LNCAP (cell line): ENCODE data around the gene C3.

Experiments used
- TF ChIP-seq, protein P1 (sequence below): fragments of 450-650 bp; IDR thresholded peaks from 2 replicates; pipeline ENCODE4 v1.5.1; 2017; ENCODE audit warnings: mild to moderate bottlenecking

Gene C3

GRCh38 chr19:6736917-6737283, 16.4 kb upstream of the C3 start:
- TF ChIP-seq, protein P1, sequence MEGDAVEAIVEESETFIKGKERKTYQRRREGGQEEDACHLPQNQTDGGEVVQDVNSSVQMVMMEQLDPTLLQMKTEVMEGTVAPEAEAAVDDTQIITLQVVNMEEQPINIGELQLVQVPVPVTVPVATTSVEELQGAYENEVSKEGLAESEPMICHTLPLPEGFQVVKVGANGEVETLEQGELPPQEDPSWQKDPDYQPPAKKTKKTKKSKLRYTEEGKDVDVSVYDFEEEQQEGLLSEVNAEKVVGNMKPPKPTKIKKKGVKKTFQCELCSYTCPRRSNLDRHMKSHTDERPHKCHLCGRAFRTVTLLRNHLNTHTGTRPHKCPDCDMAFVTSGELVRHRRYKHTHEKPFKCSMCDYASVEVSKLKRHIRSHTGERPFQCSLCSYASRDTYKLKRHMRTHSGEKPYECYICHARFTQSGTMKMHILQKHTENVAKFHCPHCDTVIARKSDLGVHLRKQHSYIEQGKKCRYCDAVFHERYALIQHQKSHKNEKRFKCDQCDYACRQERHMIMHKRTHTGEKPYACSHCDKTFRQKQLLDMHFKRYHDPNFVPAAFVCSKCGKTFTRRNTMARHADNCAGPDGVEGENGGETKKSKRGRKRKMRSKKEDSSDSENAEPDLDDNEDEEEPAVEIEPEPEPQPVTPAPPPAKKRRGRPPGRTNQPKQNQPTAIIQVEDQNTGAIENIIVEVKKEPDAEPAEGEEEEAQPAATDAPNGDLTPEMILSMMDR, result no peak

- TF ChIP-seq, protein P1, result peak; percentile 46; the same call in 1 of the 2 replicates
These were observed 15.9 kb upstream of the C3 start for GRCh38 chr19:6736169-6736916.

DNA sequence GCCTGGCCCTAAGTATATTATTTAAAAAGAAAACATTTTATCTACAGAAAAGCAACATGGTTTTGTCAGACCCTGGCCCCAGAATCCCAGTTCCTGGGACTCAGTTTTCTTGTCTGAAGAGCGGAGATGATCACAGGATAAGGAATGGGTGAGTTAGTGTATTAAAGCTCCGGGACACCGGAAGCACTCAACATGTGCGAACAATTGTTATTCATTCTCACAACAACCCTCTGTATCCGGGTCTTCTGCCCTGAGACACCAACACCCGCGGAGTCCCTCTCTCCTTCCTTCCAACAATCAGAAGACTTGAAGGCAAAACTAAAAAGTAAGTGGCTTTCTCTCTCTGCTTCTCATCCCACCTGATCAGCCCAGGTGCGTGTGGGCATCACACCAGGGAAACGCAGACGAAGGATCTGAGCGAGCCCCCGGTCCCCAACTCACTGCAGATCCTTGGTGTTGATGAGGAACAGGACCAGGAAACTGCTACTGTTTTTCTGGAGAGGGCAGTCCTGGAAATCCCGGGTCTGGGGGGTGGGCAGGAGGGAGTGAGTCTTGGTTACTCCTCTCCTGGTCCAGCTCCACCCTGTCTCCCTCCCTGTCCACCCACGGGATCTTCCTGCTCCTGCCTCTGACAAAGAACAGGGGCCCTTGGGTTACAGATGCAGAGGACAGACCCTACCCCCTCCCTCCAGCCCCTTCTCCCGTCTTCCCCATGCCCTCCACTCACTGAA, 14.9 kb upstream of the C3 start:
- TF ChIP-seq, protein P1, result no peak

DNA sequence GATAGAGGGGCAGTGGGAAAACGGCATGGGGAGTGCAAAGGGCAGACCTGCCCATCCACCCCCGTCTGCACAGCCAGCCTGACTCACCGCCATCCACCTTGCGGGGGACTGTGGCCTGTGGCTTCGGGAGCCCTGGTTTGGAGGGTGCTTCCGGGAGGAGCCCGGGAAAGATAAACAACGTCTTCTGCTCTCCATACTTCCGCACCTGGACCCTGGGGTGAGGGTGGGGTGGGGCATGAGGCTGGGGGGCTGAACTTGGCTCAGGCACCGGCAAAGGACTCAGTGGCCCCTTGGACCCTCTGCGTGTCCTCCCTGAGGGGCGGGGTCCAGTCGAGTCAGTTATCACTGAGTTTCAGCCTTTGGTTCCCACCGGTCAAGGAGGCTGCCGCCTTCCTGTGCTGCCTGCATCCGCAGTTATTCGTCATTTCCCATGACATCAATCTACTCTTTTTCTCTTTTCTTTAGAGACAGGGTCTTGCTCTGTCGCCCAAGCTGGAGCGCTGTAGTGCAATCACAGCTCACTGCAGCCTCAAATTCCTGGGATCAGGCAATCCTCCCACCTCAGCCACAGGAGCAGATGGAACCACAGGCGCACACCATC, 13.7 kb upstream of the C3 start:
- TF ChIP-seq, protein P1, result no peak

DNA sequence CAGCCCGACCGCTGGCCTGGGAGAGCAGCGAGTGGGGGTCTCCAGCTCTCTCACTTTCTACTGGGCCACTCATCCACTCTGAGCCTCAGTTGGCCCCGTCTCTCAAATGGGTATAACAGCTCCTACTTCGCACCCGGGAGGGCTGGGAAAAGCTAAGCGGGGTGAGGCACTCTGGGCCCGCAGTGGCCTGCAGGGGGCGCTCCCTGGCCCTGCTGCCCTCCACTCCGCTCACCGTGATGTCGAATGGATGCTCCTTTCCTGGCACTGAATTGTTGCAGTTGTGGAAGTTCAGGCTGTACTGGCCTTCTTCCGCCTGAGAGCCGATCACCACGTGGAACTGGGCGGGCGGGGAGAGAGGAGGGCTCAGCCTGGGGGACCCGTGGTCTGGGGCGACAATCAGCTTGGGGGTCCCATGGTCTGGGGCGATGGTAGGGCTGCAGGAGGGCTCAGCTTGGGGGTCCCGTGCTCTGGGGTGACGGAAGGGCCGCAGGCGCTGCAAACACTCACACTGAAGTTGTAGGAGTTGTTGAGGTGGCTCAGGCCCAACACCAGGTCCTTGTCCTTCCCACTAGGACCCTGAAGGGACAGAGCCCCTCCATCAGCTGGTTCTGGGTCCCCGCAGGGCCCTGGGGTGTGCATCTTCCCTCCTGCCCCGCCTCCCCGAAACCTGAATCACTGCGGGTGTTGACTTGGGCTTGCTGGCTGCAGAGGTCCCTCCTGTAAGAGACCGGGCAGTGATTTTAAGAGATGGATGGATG, 13.1 kb upstream of the C3 start:
- TF ChIP-seq, protein P1, result no peak

- TF ChIP-seq, protein P1, result no peak
These were observed 12.4 kb upstream of the C3 start for GRCh38 chr19:6732803-6733337.

GRCh38 chr19:6731822-6732221, 11.4 kb upstream of the C3 start:
- TF ChIP-seq, protein P1, result no peak
